Gastroesophageal sphincter (tissue), 4 donors: Measurements from ENCODE around the gene KRT35. TPM values are rescaled to one million over a fixed set of nuclear protein-coding genes. Genes with fewer than 3 reads are reported as not detected.

ENCODE experiments used
- ATAC-seq: fragments of 150-250 bp; one replicate; pipeline ENCODE4 v1.9.1; 2016; ENCODE audit warnings: mild to moderate bottlenecking, moderate library complexity
- H3K27ac ChIP-seq, 4 donors: fragments of 200-600 bp; sonication (generic) in 3 of 4; 1 replicate in 3 of 4; 2 replicates in 1 of 4; pipeline ENCODE4 v1.5.1; 2016 to 2019
- H3K27me3 ChIP-seq: fragments of 200-600 bp; sonication (generic); one replicate; pipeline ENCODE4 v1.5.1; 2019
- H3K36me3 ChIP-seq, 2 donors: fragments of 200-600 bp; sonication (generic); one replicate each; pipeline ENCODE4 v1.5.1; 2019; ENCODE audit warnings: control low read depth in 1 of 2
- H3K4me1 ChIP-seq, 3 donors: fragments of 200-600 bp; sonication (generic); 1 replicate in 2 of 3; 2 replicates in 1 of 3; pipeline ENCODE4 v1.5.1; 2016 to 2019; ENCODE audit warnings: control low read depth in 2 of 3
- H3K4me3 ChIP-seq, 2 donors: fragments of 200-600 bp; sonication (generic); one replicate each; pipeline ENCODE4 v1.5.1; 2019; ENCODE audit warnings: mild to moderate bottlenecking in 1 of 2, moderate library complexity in 1 of 2
- H3K9me3 ChIP-seq, 3 donors: fragments of 200-600 bp; sonication (generic); one replicate each; pipeline ENCODE4 v1.5.1; 2017 to 2019; ENCODE audit warnings: control low read depth in 2 of 3
- EP300 ChIP-seq: sonication (generic); formaldehyde crosslinking; IDR thresholded peaks from one replicate; pipeline ENCODE4 v1.6.1; 2017; ENCODE audit warnings: antibody characterized with exemption, mild to moderate bottlenecking
- POLR2A ChIP-seq, 2 donors: fragments of 450-650 bp; IDR thresholded peaks; one replicate each; pipeline ENCODE4 v1.6.1; 2017; ENCODE audit warnings: antibody characterized with exemption in 2 of 2, mild to moderate bottlenecking in 2 of 2, moderate library complexity in 1 of 2
- POLR2AphosphoS5 ChIP-seq: sonication (generic); formaldehyde crosslinking; IDR thresholded peaks from one replicate; pipeline ENCODE4 v1.6.1; 2017; ENCODE audit warnings: antibody characterized with exemption
- WGBS, 2 donors: methylation state at CpG; one replicate each; pipeline ENCODE4 v1.1.5; 2018; ENCODE audit warnings: low coverage in 1 of 2; 5-methylcytosine and 5-hydroxymethylcytosine counted together
- total RNA-seq, 4 donors: library from RNA; depleted of rRNA; stranded (reverse); fragments of >200 nt; gene quantifications; one replicate each; pipeline ENCODE4 v1.1.0, GENCODE V29; 2016
- TF ChIP-seq, protein P1 (sequence below), 4 experiments: fragments of 200-600 bp in 2 of 4; fragments of 450-650 bp in 2 of 4; sonication (generic) in 1 of 4; IDR thresholded peaks; one replicate each; pipeline ENCODE4 v1.5.1; 2017 to 2019; ENCODE audit warnings: antibody characterized with exemption in 4 of 4, mild to moderate bottlenecking in 2 of 4, moderate library complexity in 2 of 4

Gene KRT35
- total RNA-seq, 4 donors from 2014 or later: not detected

DNA sequence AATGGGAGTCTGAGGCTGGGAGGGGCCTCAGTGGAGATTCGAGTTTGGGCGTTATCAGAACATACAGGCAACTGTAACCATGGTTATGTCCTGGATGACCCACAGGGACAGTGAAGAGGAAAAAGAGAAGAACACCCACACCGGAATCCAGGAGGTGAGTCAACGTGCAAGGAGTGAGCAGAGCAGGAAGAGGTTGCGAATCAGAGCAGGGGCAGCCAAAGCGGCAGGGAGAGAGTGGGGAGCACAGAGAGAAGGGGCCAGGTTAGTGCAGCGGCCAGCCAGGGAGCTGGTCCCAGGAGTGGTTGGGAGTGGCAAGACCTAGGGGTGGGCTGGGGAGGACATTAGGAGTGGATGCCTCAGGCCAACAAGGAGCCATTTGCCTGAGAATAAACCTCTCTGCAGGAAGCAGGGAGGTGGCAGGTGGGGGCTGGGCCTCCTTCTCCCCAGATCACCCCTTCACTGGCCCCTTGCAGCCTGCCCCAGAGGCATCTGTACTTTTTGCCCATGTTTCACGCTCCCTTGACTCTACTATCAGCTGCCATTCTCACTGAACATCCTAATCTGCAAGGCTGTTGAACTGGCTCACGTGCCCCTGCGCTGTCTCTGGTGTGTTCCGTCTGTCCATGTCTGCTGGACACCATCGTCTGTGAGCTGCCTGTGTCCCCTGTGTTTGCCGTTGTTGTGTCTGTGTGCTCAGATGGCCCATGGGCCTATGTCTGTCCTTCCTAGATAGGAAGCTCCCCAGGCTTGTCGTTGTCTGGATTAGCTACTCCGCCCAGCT lies 19.4 kb upstream of the KRT35 start:
- no peak for ATAC-seq
- Histone ChIP-seq H3K4me1 (peaks cover 0 to 8% (median 0%) of the 10 kb centered on the region in 3 donors), H3K36me3 (no peaks in the 10 kb centered on the region), H3K27me3 (peaks cover 6% of the 10 kb centered on the region), H3K4me3 (no peak overlapping the region), H3K9me3 (no peaks in the 10 kb centered on the region), H3K27ac (no peak overlapping the region)
- 55 to 74% methylated on average over 7 to 10 of the region's 15 CpGs for WGBS, 2 donors
- no peak for TF ChIP-seq EP300
- TF ChIP-seq POLR2AphosphoS5: no peak
- TF ChIP-seq, protein P1, sequence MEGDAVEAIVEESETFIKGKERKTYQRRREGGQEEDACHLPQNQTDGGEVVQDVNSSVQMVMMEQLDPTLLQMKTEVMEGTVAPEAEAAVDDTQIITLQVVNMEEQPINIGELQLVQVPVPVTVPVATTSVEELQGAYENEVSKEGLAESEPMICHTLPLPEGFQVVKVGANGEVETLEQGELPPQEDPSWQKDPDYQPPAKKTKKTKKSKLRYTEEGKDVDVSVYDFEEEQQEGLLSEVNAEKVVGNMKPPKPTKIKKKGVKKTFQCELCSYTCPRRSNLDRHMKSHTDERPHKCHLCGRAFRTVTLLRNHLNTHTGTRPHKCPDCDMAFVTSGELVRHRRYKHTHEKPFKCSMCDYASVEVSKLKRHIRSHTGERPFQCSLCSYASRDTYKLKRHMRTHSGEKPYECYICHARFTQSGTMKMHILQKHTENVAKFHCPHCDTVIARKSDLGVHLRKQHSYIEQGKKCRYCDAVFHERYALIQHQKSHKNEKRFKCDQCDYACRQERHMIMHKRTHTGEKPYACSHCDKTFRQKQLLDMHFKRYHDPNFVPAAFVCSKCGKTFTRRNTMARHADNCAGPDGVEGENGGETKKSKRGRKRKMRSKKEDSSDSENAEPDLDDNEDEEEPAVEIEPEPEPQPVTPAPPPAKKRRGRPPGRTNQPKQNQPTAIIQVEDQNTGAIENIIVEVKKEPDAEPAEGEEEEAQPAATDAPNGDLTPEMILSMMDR (IDR thresholded peaks at IDR 0.05): no peak
- TF ChIP-seq POLR2A (IDR thresholded peaks at IDR 0.05): no peak

DNA sequence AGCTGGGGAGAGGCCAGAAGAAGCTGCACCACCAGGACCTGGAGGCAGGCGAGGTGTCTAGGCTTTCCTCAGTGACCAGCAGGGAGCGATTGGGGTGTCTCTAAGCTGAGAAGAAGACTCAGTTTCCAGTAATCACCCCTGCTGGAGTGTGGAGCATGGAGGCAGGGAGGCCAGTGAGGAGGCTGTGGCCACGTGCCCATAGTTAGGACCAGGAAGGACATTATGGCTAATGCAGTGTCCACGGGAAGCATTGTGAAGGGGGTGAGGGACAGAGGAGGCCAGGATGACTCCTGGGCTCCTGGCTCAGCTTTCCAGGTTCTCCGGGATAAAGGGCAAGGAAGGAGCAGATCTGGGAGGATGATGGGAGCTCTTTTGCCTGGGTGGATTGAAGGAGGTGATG lies 18.8 kb upstream of the KRT35 start:
- no peak for ATAC-seq
- no peak overlapping the region for H3K27ac ChIP-seq
- H3K4me3 ChIP-seq: no peak overlapping the region
- TF ChIP-seq EP300 (no peak), POLR2A (IDR thresholded peaks at IDR 0.05) (no peak), POLR2AphosphoS5 (no peak)
- TF ChIP-seq, protein P1 (IDR thresholded peaks at IDR 0.05): no peak
- no peaks in the 10 kb centered on the region for H3K36me3 ChIP-seq
- peaks cover 0 to 8% (median 0%) of the 10 kb centered on the region in 3 donors for H3K4me1 ChIP-seq
- peaks cover 6% of the 10 kb centered on the region for H3K27me3 ChIP-seq
- H3K9me3 ChIP-seq: no peaks in the 10 kb centered on the region
- whole genome bisulfite sequencing, 2 donors: 67 to 90% methylated on average over 1 to 5 of the region's 5 CpGs

DNA sequence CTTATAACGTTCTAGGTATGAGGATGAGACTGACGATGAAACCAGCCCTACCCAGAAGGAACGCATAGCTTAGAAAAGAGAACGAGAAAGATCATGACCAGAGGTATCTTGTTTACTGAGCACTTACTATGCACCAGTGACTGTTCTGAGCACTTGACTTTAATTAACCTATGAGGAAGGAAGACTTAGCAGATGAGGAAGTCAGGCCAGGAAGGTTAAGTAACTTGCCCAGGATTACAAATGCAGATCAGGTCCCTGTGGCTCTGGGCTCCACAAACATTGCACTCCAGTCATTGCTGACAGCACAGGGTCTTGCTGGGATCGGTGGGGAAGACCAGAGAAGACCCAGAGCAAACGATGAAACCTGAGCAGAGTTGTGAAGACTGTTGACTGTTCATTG lies 17.3 kb upstream of the KRT35 start:
- WGBS, 2 donors: 56 to 74% methylated on average over 5 of the region's 6 CpGs
- no peak for ATAC-seq
- no peak for TF ChIP-seq POLR2A (IDR thresholded peaks at IDR 0.05)
- no peaks in the 10 kb centered on the region for H3K9me3 ChIP-seq
- H3K36me3 ChIP-seq: no peaks in the 10 kb centered on the region
- H3K27ac ChIP-seq: no peak overlapping the region
- no peaks in the 10 kb centered on the region for H3K4me1 ChIP-seq
- peaks cover 6% of the 10 kb centered on the region for H3K27me3 ChIP-seq
- H3K4me3 ChIP-seq: no peak overlapping the region

DNA sequence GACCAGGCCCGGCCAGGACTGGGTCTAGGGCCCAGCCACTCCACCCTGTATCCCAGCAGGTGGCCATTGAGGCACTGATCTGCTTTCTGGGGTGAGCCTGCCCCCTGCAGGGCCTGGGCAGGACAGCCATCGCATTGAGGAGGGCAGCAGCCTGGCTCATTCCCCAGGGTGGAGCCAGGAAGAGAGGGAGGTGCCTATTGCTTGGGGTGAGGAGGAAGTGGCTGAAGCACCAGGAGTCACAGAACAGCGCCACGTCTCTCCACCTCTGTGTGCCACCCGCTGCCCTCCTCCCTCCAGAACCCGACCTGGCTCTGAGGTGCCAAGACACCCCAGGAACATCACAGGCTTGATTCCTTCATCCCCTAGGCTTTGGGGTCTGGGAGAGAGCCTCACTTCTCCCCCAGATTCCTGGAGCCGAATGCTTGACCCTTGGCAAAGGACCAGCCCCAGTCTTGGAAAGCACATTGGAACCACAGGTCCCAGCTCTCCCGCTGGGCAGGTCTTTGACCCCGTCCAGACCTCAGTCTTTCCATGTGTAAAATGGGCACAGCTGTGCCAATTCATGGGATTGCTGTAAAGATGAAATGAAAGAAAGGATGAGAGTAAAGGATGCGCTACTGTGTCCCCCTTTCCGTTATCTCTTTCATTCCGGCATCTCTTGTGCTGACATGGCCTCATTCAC lies 16.0 kb upstream of the KRT35 start:
- no peaks in the 10 kb centered on the region for H3K36me3 ChIP-seq
- peak; percentile 54 for ATAC-seq
- peaks cover 0 to 10% (median 5%) of the 10 kb centered on the region in 3 donors for H3K4me1 ChIP-seq
- H3K27ac ChIP-seq: no peak overlapping the region
- H3K4me3 ChIP-seq: no peak overlapping the region
- 60 to 100% methylated on average over 3 to 7 of the region's 12 CpGs for WGBS, 2 donors
- TF ChIP-seq, protein P1 (IDR thresholded peaks at IDR 0.05): peak in 3 of 4 experiments; percentile 33 to 64 (median 54)
- TF ChIP-seq POLR2AphosphoS5: no peak
- peaks cover 6% of the 10 kb centered on the region for H3K27me3 ChIP-seq
- H3K9me3 ChIP-seq: no peaks in the 10 kb centered on the region

DNA sequence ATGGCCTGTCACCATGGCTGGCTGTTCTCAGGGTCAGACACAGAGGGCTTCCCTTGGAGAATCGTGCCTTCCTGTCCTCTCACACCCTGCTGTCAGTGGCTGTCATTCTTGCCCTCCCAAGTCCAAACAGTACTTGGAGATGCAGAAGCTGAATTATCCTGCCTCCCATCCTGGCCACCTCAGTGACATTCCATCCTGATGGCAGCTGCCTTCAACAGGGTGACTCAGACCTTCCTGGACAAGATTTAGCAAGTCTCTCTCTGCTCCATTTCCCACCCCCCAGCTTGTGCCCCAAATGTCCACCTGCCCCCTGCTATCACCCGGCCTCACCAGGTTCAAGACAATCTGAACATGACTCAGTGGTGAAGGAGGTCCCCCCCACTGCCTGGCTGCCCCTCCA lies 13.6 kb upstream of the KRT35 start:
- no peak for ATAC-seq
- WGBS, 2 donors: no CpG with 5 or more reads among the region's 2 CpGs
- Histone ChIP-seq H3K36me3 (no peaks in the 10 kb centered on the region), H3K27me3 (peaks cover 6% of the 10 kb centered on the region), H3K4me1 (peaks cover 0 to 11% (median 5%) of the 10 kb centered on the region in 3 donors), H3K9me3 (no peaks in the 10 kb centered on the region), H3K27ac (no peak overlapping the region), H3K4me3 (no peak overlapping the region)
- TF ChIP-seq, protein P1 (IDR thresholded peaks at IDR 0.05): no peak
